ENCODE results near the gene PTPN7.

The PTPN7 gene

GRCh38 chr1:202125611-202126010 is 34.8 kb downstream of the PTPN7 start:
- no peaks in the 10 kb centered on the region for H3K9me3 ChIP-seq (ENCODE audit: insufficient read depth, low read length)
- no peak overlapping the region for H3K27ac ChIP-seq (ENCODE audit: low read depth, low read length)
- no peaks in the 10 kb centered on the region for H3K36me3 ChIP-seq (ENCODE audit: low read length)
- H3F3A ChIP-seq (ENCODE audit: insufficient read depth) = no peaks in the 10 kb centered on the region
- no peaks in the 10 kb centered on the region for H3K9me2 ChIP-seq (replicated peaks; ENCODE audit: insufficient read depth, low read length)
- H3K4me3 ChIP-seq (ENCODE audit: insufficient read depth, low read length, poor library complexity, severe bottlenecking) = no peak overlapping the region
- H3K4me2 ChIP-seq (ENCODE audit: low read depth, low read length, poor library complexity, severe bottlenecking) = no peak overlapping the region
- TF ChIP-seq EZH2phosphoT487 (conservative IDR thresholded peaks at IDR 0.05; ENCODE audit: low read length) (no peak), CTCF (IDR thresholded peaks at IDR 0.05; ENCODE audit: insufficient read depth, low read length, poor library complexity, severe bottlenecking) (no peak)
- no peaks in the 10 kb centered on the region for H3K27me3 ChIP-seq (ENCODE audit: low read length)
- no peaks in the 10 kb centered on the region for H3K79me2 ChIP-seq (ENCODE audit: insufficient read depth, low read length)
- no peak overlapping the region for H3K9ac ChIP-seq (ENCODE audit: low read length)
- H2AFZ ChIP-seq (ENCODE audit: low read depth, low read length, severe bottlenecking) = no peak overlapping the region
- no peaks in the 10 kb centered on the region for H4K20me1 ChIP-seq (ENCODE audit: low read depth, low read length)

DNA sequence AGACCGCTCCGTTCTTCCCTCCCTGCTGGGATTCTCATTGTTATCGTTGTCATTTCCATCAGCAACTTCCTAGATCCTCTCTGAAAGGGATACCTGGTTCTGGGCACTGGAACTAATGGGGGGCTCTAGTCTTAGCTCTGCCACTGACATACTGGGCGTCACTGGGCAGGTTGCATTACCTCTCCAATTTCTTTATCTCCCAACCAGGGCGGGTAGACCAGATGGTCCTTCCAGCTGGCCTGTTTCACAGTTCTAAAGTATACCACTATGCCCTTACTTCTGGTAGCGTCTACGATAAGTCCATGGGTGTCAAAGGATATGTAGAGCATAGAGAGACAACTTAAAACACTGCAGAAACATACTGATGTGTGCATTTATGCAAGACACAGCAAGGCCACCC is 36.3 kb downstream of the PTPN7 start:
- Histone ChIP-seq H2AFZ (ENCODE audit: low read depth, low read length, severe bottlenecking) (no peak overlapping the region), H3K4me3 (ENCODE audit: insufficient read depth, low read length, poor library complexity, severe bottlenecking) (no peak overlapping the region), H3K79me2 (ENCODE audit: insufficient read depth, low read length) (no peaks in the 10 kb centered on the region), H3K27ac (ENCODE audit: low read depth, low read length) (no peak overlapping the region), H3K9ac (ENCODE audit: low read length) (no peak overlapping the region), H4K20me1 (ENCODE audit: low read depth, low read length) (no peaks in the 10 kb centered on the region), H3K9me2 (replicated peaks; ENCODE audit: insufficient read depth, low read length) (no peaks in the 10 kb centered on the region), H3K27me3 (ENCODE audit: low read length) (no peaks in the 10 kb centered on the region), H3K36me3 (ENCODE audit: low read length) (no peaks in the 10 kb centered on the region), H3K4me2 (ENCODE audit: low read depth, low read length, poor library complexity, severe bottlenecking) (no peak overlapping the region), H3K9me3 (ENCODE audit: insufficient read depth, low read length) (no peaks in the 10 kb centered on the region), H3F3A (ENCODE audit: insufficient read depth) (no peaks in the 10 kb centered on the region)
- TF ChIP-seq EZH2phosphoT487 (conservative IDR thresholded peaks at IDR 0.05; ENCODE audit: low read length) (no peak), CTCF (IDR thresholded peaks at IDR 0.05; ENCODE audit: insufficient read depth, low read length, poor library complexity, severe bottlenecking) (no peak)

GRCh38 chr1:202123336-202123813 is 37.0 kb downstream of the PTPN7 start:
- no peaks in the 10 kb centered on the region for H3K36me3 ChIP-seq (ENCODE audit: low read length)
- no peaks in the 10 kb centered on the region for H3K9me2 ChIP-seq (replicated peaks; ENCODE audit: insufficient read depth, low read length)
- H3K4me2 ChIP-seq (ENCODE audit: low read depth, low read length, poor library complexity, severe bottlenecking) = no peak overlapping the region
- H3K79me2 ChIP-seq (ENCODE audit: insufficient read depth, low read length) = no peaks in the 10 kb centered on the region
- no peaks in the 10 kb centered on the region for H4K20me1 ChIP-seq (ENCODE audit: low read depth, low read length)
- H3K27me3 ChIP-seq (ENCODE audit: low read length) = no peaks in the 10 kb centered on the region
- TF ChIP-seq EZH2phosphoT487 (conservative IDR thresholded peaks at IDR 0.05; ENCODE audit: low read length) (no peak), CTCF (IDR thresholded peaks at IDR 0.05; ENCODE audit: insufficient read depth, low read length, poor library complexity, severe bottlenecking) (no peak)
- no peaks in the 10 kb centered on the region for H3F3A ChIP-seq (ENCODE audit: insufficient read depth)
- no peak overlapping the region for H3K27ac ChIP-seq (ENCODE audit: low read depth, low read length)
- no peak overlapping the region for H3K4me3 ChIP-seq (ENCODE audit: insufficient read depth, low read length, poor library complexity, severe bottlenecking)
- no peak overlapping the region for H3K9ac ChIP-seq (ENCODE audit: low read length)
- H3K9me3 ChIP-seq (ENCODE audit: insufficient read depth, low read length) = no peaks in the 10 kb centered on the region
- H2AFZ ChIP-seq (ENCODE audit: low read depth, low read length, severe bottlenecking) = no peak overlapping the region
